GM04504 (cell line): ENCODE data around the gene BAZ1B.
"Not testable (repeated sequence)": the region's sequence is repeated elsewhere in the genome, so short reads cannot be mapped to it uniquely, and the experiment has no call there.

Experiments
- DNase-seq: peaks from one replicate; pipeline ENCODE4 v3.0.0-alpha.2; 2012; ENCODE audit warnings: low read depth

The BAZ1B gene

DNA sequence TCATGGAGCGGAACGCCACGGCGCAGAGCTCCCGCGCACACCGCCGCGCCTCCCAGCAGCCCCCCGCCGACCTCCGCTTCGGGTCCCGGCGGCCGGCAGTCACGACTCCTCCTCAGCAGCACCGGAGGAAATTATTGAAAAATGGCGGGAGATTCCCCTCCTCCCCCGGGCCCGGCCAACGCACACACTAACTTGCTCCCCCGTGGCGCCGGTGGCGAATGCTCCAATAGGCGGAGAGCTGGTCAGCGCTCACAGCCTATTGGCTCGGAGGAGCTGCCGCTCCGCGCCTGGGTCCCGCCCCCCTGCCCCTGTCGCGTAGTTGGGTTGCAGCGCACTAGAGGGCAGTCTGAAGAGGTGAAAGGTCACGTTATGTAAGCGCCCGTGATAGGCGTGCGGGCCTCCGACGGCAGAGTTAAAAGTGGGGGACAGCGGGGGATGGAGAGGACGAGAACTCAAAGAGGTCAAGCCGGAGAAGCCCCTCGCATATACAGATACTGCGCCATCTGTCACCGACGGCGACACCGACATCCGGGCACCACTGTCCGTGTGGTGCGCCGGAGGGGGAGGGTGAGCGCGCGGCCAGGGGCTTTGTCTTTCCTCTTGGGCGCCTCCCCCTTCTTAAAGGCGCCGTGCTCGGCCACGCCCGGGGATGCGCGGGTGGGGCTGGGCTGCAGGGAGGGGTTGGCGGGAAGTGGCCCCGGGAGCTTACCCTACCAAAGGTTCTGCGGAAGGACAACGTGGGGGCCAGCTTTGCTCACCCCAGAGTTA, at the start of gene BAZ1B:
Gene BAZ1B, minus strand, starts transcription at position 189 of the 768 bp plus-strand sequence. CDS start 360 bp downstream, outside the sequence.
- peak; percentile 95 for DNase-seq

DNA sequence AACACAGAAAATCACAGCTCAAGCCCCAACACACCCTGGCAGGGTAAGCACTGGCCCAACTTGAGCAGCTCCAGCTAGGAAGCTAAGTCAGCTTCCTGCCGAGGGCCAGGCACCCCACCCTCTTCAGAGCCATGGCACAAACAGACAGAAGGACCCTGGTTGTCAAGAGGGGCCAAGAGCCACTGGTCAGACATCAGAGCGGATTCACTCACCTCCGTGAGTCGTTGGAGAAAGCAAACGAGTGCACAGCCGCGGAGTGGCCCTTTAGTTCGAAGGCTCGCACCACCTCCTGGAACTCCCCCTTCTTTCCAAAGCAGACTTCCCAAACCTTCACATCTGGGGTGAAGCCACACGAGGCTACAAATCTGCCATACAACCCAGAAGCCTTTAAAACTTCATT, 48.9 kb upstream of the BAZ1B start:
- no peak for DNase-seq

- DNase-seq, result no peak
Measured at GRCh38 chr7:73570521-73570920, 48.4 kb upstream of the BAZ1B start.

DNA sequence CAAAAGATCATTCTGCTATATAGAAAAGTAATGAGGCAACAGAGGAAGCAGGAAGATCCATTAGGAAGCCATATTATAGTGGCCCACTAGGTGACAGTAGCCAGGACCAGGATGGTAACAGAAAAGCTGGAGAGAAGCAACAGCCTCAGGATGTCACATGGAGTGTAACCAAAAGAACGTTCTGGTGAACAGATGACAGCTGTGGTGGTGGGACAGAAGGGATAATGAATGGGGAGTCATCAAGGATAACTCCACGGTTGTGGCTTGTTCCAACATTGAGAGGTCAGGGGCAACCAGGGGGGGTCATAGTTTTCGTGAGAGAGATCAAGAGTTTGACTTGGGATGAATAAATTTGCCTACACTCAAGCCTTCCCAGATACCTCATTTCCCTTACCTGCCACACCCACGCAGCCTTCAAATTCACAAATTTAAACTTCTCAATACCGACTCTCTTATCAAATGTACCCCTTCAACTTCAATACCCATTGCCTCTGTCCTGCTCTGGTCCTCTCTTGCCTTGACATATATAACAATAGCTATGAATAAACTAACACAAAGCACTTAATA, 47.0 kb upstream of the BAZ1B start:
- no peak for DNase-seq

DNA sequence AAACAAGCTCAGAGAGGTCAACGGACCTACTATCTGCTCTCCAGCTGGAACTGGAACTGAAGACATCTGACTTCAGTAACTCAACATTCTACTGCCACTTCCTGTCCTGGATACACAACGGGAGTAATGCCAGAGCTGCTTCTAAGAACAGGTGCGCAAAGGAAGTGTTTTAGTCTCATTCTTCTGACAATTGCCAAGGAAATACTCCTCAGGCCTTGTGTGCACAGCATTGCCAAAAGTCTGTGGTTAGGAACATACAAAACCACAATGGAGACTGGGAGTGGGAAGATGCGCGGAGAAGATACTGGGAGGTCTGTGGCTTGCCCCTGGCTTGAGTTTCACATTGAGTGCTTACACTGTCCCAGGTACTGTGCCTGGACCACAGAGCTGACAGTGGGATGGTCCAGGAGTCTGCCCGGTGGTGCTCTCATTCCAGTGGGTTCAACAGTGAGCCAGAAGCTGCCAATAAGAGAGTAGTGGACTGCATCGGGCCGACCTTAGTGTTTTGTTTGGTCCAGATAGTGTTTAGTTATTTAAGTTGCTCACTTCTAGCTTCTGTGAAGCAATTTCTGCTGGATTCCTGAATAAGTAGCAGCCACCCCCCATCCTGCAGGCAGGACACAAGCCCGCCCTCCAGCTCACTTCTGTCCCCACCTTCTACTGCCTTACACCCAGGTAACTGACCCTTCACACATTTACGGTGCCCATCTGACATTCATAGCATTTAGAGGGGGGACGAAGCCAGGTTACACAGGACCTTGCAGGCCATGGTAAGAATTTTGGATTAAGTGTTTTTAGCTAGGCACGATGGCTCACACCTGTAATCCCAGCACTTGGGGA, 46.0 kb upstream of the BAZ1B start:
- DNase-seq, result no peak

DNA sequence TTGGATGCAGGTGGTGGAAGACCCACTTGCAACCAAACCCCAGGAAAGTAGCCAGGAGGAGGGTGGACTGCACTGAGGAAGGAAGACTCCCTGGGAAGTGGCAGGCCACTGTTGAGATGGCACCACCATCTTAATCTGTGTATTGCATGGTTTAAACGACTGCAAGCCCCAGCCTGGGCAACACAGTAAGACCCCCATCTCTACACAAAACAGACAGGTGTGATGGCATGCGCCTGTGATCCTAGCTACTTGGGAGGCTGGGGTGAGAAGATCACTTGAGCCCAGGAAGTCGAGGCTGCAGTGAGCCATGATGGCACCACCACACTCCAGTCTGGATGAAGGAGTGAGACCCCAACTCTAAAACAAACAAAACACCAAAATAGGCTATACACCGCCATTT, 45.0 kb upstream of the BAZ1B start:
- no peak for DNase-seq

DNA sequence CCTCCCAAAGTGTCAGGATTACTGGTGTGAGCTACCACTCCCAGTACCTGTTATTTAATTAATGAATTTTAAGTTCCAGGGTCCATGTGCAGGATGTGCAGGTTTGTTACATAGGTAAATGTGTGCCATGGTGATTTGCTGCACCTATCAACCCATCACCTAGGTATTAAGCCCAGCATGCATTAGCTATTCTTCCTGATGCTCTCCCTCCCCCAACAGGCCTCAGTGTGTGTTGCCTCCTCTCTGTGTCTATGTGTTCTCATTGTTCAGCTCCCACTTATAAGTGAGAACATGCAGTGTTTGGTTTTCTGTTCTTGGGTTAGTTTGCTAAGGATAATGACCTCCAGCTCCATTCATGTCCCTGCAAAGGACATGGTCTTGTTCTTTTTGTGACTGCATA, 44.3 kb upstream of the BAZ1B start:
- DNase-seq, result not testable (repeated sequence)

- no peak for DNase-seq
Measured at GRCh38 chr7:73565675-73566340, 43.7 kb upstream of the BAZ1B start.

DNA sequence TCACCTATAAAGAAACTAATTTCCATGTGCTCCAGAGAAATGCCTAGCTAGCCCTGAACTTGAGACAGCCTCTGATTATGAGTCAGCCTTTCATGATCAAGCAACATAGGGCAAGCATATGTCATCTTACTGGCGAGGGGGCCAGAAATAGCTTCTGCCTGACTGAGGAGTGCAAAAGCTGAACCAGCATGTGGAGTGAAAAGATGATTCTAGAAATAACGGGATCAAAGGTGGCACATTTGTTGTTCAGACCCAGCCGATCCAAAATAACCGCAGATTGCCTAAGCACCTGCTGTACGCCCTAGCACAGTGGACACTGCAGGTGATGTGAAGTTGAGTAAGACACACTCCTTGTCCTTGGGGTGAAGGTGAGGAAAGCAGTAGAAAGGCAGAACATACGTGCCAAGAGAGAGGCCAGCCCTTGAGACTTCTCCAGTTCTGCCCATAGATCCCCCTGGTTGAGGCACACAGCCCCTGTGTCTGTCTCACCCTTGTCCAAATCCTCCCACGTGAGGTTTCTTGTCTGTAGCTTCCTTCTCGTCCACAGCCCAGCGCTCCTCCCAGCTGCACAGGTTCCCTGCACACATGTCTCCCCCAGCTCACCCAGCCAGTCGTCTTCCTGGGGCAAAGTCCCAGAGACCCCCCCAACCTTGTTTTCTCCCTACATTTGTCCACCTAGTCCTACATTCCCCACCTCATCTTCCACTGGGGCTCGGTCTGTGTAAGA, 38.2 kb upstream of the BAZ1B start:
- DNase-seq, result peak; percentile 67

- peak; percentile 45 for DNase-seq
Measured at GRCh38 chr7:73557397-73558257, 35.5 kb upstream of the BAZ1B start, which contains the start of gene BCL7B. BCL7B (minus strand) TSS chr7:73557690; CDS start chr7:73557578, 112 bp downstream.

DNA sequence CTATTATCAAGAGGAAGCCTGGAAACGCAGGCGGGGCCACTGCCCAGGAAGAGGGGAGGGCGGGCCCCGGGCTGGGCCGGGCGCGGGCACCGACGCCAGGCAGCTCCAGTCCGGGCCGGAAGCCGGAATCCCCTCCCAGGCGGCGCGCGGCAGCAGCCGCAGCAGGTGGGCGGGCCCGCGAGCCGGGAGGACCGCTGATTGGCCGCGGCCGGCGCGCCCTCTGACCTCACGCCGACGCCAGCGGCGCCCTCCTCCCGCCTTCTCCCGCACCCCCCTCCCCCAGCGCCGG, 35.0 kb upstream of the BAZ1B start:
- peak; percentile 87 for DNase-seq

GRCh38 chr7:73556208-73557107, 34.4 kb upstream of the BAZ1B start:
- DNase-seq, result no peak

- DNase-seq, result no peak
Measured at GRCh38 chr7:73555411-73555982, 33.4 kb upstream of the BAZ1B start.

GRCh38 chr7:73550093-73550492, 28.0 kb upstream of the BAZ1B start:
- not testable (repeated sequence) for DNase-seq

GRCh38 chr7:73549176-73549575, 27.1 kb upstream of the BAZ1B start:
- DNase-seq, result no peak

- no peak for DNase-seq
Measured at GRCh38 chr7:73547841-73548240, 25.7 kb upstream of the BAZ1B start.

GRCh38 chr7:73544678-73545077, 22.6 kb upstream of the BAZ1B start:
- DNase-seq, result no peak

DNA sequence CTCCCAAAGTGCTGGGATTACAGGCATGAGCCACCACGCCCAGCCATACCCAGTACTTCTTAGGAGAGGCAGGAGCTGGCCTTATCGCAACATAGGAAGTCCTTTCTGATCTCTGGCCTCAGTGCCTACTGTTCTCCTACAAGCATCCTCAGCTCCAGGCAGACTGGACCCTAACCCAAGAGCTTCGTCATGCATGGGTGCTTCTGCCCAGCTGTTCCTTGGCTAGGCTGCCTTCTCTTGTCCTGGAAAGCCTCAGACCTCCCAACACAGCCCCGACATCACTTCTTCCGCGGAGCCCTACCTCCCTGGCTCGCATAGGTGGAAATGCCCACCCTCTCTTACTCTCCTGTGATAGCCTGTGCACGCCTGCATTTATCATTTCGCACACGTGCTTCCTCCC, 19.6 kb upstream of the BAZ1B start:
- no peak for DNase-seq

DNA sequence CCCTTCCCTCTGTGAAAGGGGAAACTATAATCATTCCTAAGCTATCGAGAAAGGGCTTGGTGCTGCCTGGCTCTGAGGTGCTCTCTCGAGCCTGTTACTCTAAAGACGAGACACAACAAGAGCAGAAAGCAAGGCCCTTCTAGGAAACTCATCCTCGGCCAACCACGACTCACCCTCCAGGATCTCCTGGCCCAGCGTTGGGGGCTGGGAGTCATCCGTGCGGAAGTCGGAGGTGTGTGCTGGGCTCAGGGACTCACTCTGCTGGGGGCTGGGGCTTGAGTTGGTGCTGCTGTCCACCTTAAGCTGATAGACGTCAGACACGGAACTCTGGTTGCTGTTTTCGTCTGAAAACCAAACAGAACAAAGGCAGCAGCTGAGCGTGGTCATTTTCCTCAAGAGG, 17.6 kb upstream of the BAZ1B start:
- DNase-seq, result no peak
